ENCODE data around the gene NUAK2. TPM values are rescaled to one million over a fixed set of nuclear protein-coding genes. Genes with fewer than 3 reads are reported as not detected.
A peak's percentile ranks its signal among the peaks of the same experiment; 100 is the strongest.

NUAK2 gene
- polyA plus RNA-seq, 3 donors = 9.1 to 44.9 (median 21.9) TPM

DNA sequence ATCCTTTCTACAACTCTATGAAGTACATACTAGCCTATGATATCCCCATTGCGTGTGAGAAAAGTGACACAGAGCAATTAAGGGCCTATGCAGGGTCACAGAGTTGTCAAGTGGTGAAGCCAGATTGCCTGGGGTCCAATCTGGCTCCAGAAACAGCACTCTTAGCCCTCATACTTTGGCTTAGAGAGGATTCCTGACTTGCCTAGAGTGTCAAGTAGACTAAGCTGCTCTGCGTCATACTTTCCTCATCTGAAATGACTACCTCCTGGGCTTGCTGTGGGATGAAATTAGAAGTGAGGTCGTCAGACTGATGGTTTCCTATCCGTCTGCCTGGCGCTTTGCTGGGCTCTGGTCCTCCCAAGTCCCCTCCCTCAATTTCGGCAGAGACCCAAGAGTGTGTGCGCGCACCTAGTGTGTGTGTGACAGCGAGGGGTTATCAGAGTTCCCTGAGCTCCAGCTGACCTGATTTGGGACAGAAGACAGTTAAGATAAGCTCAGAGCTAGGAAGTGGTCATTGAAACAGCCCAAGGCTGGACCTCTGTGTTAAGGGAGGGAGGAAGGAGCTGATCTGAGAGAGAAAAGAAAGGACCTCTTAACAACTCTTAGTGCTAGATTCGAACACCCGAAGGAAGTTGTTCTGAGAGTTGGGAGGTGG lies 5.4 kb upstream of the NUAK2 start:
- no peak overlapping the region for H3K4me3 ChIP-seq (replicated peaks in 1 of 3; ENCODE audit: low read depth in 2 of 3, low read length in 3 of 3)
- H3K4me1 Mint-ChIP-seq = peaks cover 12% of the 10 kb centered on the region
- H3K27ac ChIP-seq (ENCODE audit: low read depth in 1 of 2, low read length in 2 of 2) = no peak overlapping the region
- H3K4me3 Mint-ChIP-seq = no peak overlapping the region
- no peak overlapping the region for H3K27ac Mint-ChIP-seq
- peaks cover 0 to 7% of the 10 kb centered on the region in 2 donors for H3K27me3 ChIP-seq (ENCODE audit: control insufficient read depth in 2 of 2, insufficient read depth in 2 of 2, low read length in 2 of 2)
- intact Hi-C loops (cut with micrococcal nuclease) = no loop called here
- no peak overlapping the region for H2AFZ ChIP-seq (ENCODE audit: insufficient read depth, low read depth, low read length, poor library complexity, severe bottlenecking)
- no peaks in the 10 kb centered on the region for H3K36me3 ChIP-seq (replicated peaks in 1 of 2; ENCODE audit: control insufficient read depth in 1 of 2, insufficient read depth in 2 of 2, low read length in 2 of 2)
- peaks cover under 1% of the 10 kb centered on the region for H3K79me2 ChIP-seq (ENCODE audit: insufficient read depth, low read length)
- H3K4me1 ChIP-seq (ENCODE audit: control insufficient read depth in 1 of 2, insufficient read depth in 2 of 2, low read length in 2 of 2) = peaks cover 3 to 9% of the 10 kb centered on the region in 2 donors
- H3K27me3 Mint-ChIP-seq (ENCODE audit: low read depth in 3 of 3) = peaks cover 9 to 25% (median 14%) of the 10 kb centered on the region in 3 donors
- no peaks in the 10 kb centered on the region for H3K9me3 ChIP-seq (replicated peaks in 1 of 2; ENCODE audit: control insufficient read depth in 1 of 2, insufficient read depth in 1 of 2, low read length in 2 of 2)
- no peaks in the 10 kb centered on the region for H4K20me1 ChIP-seq (ENCODE audit: insufficient read depth, low read length)
- no peak overlapping the region for H3K9ac ChIP-seq (ENCODE audit: insufficient read depth, low read length, poor library complexity, severe bottlenecking)
- no peak overlapping the region for H3K4me2 ChIP-seq (replicated peaks; ENCODE audit: extremely low read depth, low read length, poor library complexity, severe bottlenecking)
- H3K36me3 Mint-ChIP-seq = no peaks in the 10 kb centered on the region
- TF ChIP-seq, protein P1, sequence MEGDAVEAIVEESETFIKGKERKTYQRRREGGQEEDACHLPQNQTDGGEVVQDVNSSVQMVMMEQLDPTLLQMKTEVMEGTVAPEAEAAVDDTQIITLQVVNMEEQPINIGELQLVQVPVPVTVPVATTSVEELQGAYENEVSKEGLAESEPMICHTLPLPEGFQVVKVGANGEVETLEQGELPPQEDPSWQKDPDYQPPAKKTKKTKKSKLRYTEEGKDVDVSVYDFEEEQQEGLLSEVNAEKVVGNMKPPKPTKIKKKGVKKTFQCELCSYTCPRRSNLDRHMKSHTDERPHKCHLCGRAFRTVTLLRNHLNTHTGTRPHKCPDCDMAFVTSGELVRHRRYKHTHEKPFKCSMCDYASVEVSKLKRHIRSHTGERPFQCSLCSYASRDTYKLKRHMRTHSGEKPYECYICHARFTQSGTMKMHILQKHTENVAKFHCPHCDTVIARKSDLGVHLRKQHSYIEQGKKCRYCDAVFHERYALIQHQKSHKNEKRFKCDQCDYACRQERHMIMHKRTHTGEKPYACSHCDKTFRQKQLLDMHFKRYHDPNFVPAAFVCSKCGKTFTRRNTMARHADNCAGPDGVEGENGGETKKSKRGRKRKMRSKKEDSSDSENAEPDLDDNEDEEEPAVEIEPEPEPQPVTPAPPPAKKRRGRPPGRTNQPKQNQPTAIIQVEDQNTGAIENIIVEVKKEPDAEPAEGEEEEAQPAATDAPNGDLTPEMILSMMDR (IDR thresholded peaks at IDR 0.05) = no peak
- WGBS (ENCODE audit: insufficient coverage) = 84% methylated on average over 5 of the region's 11 CpGs
- no peaks in the 10 kb centered on the region for H3K9me3 Mint-ChIP-seq
- DNase-seq = no peak

DNA sequence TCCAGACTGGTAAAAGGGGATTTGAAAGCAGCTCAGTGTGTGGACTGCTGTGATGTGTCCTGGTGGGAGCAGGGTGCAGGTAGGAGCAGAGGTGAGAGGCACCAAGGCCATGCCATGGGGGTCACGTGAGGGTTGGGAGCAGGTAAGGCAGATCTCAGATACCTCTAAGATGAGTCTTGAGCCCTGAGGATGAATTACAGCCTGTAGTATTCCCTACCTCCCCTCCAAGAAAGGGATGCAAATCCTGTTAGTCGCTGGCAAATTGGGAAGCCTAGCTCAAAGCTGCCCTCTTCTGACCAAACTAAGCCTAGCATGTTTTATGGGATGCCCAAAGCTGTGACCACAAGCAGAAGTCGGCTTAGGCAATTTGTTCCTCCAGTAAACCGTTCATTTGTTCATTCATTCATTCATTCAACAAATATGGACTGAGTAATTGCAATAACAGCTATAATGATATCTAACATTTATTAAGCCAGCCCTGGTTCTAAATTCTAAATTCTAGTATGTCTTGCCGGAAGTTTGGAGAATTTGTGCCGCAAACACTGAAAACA lies 3.9 kb upstream of the NUAK2 start:
- H3K4me2 ChIP-seq (replicated peaks; ENCODE audit: extremely low read depth, low read length, poor library complexity, severe bottlenecking) = no peak overlapping the region
- Mint-ChIP-seq H3K27me3 (ENCODE audit: low read depth in 3 of 3) (peaks cover 9 to 24% (median 14%) of the 10 kb centered on the region in 3 donors), H3K4me1 (peaks cover 16% of the 10 kb centered on the region), H3K4me3 (no peak overlapping the region), H3K9me3 (peaks cover 0 to 5% (median 0%) of the 10 kb centered on the region in 7 donors), H3K36me3 (peaks cover 1 to 3% of the 10 kb centered on the region in 2 donors), H3K27ac (peak overlapping the region in 3 of 7 donors; percentile 22 to 73 (median 46))
- H4K20me1 ChIP-seq (ENCODE audit: insufficient read depth, low read length) = peaks cover 10% of the 10 kb centered on the region
- no peak overlapping the region for H3K27ac ChIP-seq (ENCODE audit: low read depth in 1 of 2, low read length in 2 of 2)
- H3K4me1 ChIP-seq (ENCODE audit: control insufficient read depth in 1 of 2, insufficient read depth in 2 of 2, low read length in 2 of 2) = peaks cover 8 to 18% of the 10 kb centered on the region in 2 donors
- H3K27me3 ChIP-seq (ENCODE audit: control insufficient read depth in 2 of 2, insufficient read depth in 2 of 2, low read length in 2 of 2) = peaks cover 0 to 7% of the 10 kb centered on the region in 2 donors
- no peak overlapping the region for H2AFZ ChIP-seq (ENCODE audit: insufficient read depth, low read depth, low read length, poor library complexity, severe bottlenecking)
- TF ChIP-seq, protein P1 (IDR thresholded peaks at IDR 0.05) = peak; percentile 83
- no peak overlapping the region for H3K9ac ChIP-seq (ENCODE audit: insufficient read depth, low read length, poor library complexity, severe bottlenecking)
- H3K36me3 ChIP-seq (replicated peaks in 1 of 2; ENCODE audit: control insufficient read depth in 1 of 2, insufficient read depth in 2 of 2, low read length in 2 of 2) = no peaks in the 10 kb centered on the region
- 0% methylated on average over 3 of the region's 6 CpGs for WGBS (ENCODE audit: insufficient coverage)
- intact Hi-C loops (cut with micrococcal nuclease) = loop anchor here (1.0 kb wide), 2 partner anchors 51 to 52 kb away; no protein-coding TSS in a partner anchor
- peaks cover 16% of the 10 kb centered on the region for H3K79me2 ChIP-seq (ENCODE audit: insufficient read depth, low read length)
- H3K4me3 ChIP-seq (replicated peaks in 1 of 3; ENCODE audit: low read depth in 2 of 3, low read length in 3 of 3) = no peak overlapping the region
- peak; percentile 68 to 75 (median 73) for DNase-seq
- H3K9me3 ChIP-seq (replicated peaks in 1 of 2; ENCODE audit: control insufficient read depth in 1 of 2, insufficient read depth in 1 of 2, low read length in 2 of 2) = no peaks in the 10 kb centered on the region
